GM12865 (cell line): Measurements from ENCODE around the gene NUP85.

ENCODE experiments used
- DNase-seq: peaks from one replicate; pipeline ENCODE4 v3.0.0; 2010; ENCODE audit warnings: low read depth
- H3K4me3 ChIP-seq: 2 replicates; pipeline ENCODE4 v1.5.1; 2011; ENCODE audit warnings: mild to moderate bottlenecking, low read depth, low read length, control low read depth
- TF ChIP-seq, protein P1 (sequence below): IDR thresholded peaks from 2 replicates; pipeline ENCODE4 v1.5.1; 2011; ENCODE audit warnings: low read length, control low read depth, low read depth, inconsistent platforms; ENCODE audit not compliant: insufficient read depth; ENCODE audit errors: missing control alignments

Gene NUP85

DNA sequence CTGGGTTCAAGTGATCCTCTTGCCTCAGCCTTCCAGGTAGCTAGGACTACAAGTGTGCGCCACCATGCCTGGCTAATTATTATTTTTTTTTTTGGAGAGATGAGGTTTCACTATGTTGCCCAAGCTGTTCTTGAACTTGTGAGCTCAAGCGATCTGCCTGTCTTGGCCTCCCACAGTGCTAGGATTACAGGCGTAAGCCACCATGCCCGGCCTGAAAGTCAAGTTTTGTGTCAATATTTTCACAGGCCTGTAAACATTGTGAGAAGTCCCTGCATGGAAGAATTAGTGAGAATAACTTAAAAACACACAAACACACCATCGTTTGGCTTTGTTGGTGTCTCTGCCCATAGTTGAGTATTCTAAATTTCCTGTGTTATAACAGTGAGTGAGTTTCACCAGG lies 22.2 kb downstream of the NUP85 start:
- H3K4me3 ChIP-seq, result no peak overlapping the region
- no peak for DNase-seq
- TF ChIP-seq, protein P1, sequence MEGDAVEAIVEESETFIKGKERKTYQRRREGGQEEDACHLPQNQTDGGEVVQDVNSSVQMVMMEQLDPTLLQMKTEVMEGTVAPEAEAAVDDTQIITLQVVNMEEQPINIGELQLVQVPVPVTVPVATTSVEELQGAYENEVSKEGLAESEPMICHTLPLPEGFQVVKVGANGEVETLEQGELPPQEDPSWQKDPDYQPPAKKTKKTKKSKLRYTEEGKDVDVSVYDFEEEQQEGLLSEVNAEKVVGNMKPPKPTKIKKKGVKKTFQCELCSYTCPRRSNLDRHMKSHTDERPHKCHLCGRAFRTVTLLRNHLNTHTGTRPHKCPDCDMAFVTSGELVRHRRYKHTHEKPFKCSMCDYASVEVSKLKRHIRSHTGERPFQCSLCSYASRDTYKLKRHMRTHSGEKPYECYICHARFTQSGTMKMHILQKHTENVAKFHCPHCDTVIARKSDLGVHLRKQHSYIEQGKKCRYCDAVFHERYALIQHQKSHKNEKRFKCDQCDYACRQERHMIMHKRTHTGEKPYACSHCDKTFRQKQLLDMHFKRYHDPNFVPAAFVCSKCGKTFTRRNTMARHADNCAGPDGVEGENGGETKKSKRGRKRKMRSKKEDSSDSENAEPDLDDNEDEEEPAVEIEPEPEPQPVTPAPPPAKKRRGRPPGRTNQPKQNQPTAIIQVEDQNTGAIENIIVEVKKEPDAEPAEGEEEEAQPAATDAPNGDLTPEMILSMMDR, result no peak

DNA sequence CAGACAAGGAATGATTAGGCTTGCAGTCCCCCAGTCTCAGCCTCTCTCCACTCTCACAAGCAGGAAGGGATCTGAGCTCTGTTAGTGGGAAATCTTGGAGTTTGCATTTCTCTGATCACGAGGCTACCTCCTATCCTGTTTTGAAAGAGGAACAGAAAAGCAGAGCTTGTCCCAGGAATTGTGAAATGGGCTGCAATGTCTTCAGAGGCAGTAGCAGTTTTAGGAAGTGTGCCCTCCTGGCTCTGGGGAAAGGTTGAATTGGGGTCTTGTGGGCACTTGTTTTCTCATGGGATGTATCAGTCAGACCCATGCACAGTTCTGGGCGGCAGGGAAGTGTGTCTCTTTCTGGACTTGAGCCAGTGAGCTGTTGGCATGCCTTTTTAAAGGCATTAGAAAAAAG lies 22.8 kb downstream of the NUP85 start:
- no peak overlapping the region for H3K4me3 ChIP-seq
- no peak for DNase-seq
- TF ChIP-seq, protein P1, result no peak

DNA sequence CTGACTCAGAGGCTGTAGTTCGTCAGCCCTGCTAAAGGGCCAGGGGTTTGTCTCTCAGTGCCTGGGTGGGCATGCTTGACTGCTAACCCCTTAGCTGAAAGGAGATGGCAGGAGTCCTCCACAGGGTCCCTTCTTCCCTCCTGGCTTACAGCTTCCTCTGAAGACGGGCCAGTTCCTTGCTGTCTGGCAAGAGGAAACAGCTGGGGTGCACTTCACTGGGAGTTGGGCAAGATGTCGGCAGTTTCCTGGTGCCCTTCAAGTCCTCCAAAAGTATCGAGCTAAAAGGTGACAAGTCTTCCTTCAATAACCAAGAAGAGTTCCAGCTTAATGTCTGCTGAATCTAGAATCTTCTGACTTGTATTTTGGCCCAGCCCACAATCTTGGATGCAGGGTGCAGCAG lies 23.4 kb downstream of the NUP85 start:
- TF ChIP-seq, protein P1, result no peak
- H3K4me3 ChIP-seq, result no peak overlapping the region
- DNase-seq, result no peak

DNA sequence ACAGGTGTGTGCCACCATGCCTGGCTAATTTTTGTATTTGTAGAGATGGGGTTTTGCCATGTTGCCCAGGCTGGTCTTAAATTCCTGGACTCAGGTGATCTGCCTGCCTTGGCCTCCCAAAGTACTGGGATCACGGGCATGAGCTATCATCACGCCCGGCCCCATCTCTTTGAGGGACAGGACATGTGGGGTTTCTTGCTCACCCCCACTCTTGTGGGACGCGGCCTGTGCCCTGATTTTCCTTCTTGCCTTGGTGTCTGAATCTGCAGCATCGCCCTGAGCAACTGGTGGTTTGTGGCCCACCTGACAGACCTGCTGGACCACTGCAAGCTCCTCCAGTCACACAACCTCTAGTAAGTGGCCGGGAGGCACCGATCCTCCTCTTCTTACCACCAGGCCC lies 25.6 kb downstream of the NUP85 start:
- TF ChIP-seq, protein P1, result no peak
- no peak for DNase-seq
- no peak overlapping the region for H3K4me3 ChIP-seq

DNA sequence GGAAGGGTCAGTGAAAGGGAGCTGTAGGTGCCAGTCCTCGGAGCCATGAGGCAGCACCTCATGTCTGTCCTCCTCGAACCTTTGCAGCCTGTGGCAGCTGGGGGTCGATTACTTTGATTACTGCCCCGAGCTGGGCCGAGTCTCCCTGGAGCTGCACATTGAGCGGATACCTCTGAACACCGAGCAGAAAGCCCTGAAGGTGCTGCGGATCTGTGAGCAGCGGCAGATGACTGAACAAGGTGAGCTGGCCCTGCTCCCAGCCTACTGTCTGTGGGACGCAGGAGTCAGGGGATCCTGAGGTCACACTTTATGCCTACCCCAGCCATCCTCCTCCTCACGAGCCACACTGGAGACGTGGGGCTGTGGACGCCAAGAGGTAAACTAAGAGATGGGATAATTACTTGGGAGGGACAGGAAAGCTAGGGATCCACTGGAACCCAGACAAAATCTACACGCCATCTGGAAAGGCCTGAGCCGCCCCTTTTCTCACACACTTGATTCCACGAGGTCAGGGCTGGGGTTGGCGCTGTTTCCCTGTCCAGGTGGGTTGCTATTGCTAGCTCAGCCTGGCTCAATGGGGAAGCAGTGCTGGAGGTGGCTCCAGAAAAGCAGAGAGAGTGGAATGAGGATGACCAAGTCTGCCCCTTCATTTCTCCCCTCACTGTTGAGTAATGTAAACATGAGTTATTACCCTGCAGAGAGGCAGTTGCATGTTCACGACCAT lies 26.4 kb downstream of the NUP85 start:
- DNase-seq, result no peak
- no peak overlapping the region for H3K4me3 ChIP-seq
- TF ChIP-seq, protein P1, result no peak

DNA sequence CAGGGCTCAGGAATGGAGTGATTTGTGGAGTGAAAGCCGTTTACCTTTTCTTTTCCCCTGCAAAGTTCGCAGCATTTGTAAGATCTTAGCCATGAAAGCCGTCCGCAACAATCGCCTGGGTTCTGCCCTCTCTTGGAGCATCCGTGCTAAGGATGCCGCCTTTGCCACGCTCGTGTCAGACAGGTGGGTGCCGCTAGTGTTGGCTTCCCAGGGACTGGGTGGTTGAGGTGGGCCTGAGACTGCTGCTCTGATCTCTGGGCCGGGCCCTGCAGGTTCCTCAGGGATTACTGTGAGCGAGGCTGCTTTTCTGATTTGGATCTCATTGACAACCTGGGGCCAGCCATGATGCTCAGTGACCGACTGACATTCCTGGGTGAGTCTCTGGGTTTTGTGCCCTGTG lies 27.3 kb downstream of the NUP85 start:
- no peak overlapping the region for H3K4me3 ChIP-seq
- TF ChIP-seq, protein P1, result no peak
- no peak for DNase-seq
